CD4-positive, alpha-beta memory T cell (primary cell): ENCODE data around the gene SAMD9L. TPM values are rescaled to one million over a fixed set of nuclear protein-coding genes. Genes with fewer than 3 reads are reported as not detected.

ENCODE experiments used
- CTCF ChIA-PET: fragments of 350-600 bp; sonication (Branson Sonifier 250); formaldehyde crosslinking; loops from one replicate; lab custom pipeline; 2021; ENCODE audit warnings: inconsistent platforms; ENCODE audit not compliant: partially characterized antibody; lab: Charles Lee
- POLR2A ChIA-PET: fragments of 350-600 bp; sonication (Branson Sonifier 250); formaldehyde crosslinking; loops from one replicate; lab custom pipeline; 2021; ENCODE audit not compliant: partially characterized antibody; lab: Charles Lee
- DNase-seq, 5 donors: peaks; one replicate each; pipeline versions ENCODE4 v3.0.0 to v3.0.0-alpha.2; 2020 to 2022; ENCODE audit warnings: mixed read lengths in 1 of 5
- H3K27ac ChIP-seq: one replicate; pipeline ENCODE4 v1.7.0; 2013; ENCODE audit warnings: low read depth, low read length
- H3K27me3 ChIP-seq: 2 replicates; pipeline ENCODE4 v1.7.0; 2013; ENCODE audit warnings: mild to moderate bottlenecking, low read length, moderate library complexity; ENCODE audit not compliant: insufficient read depth
- H3K36me3 ChIP-seq: 2 replicates; pipeline ENCODE4 v1.7.0; 2013; ENCODE audit warnings: mild to moderate bottlenecking, low read length, moderate library complexity; ENCODE audit not compliant: insufficient read depth
- H3K4me1 ChIP-seq: 2 replicates; pipeline ENCODE4 v1.7.0; 2013; ENCODE audit warnings: mild to moderate bottlenecking, low read length, moderate library complexity; ENCODE audit not compliant: insufficient read depth
- H3K4me3 ChIP-seq, 2 donors: one replicate each; pipeline ENCODE4 v1.7.0; 2013; ENCODE audit warnings: low read length in 2 of 2, mild to moderate bottlenecking in 1 of 2
- H3K9me3 ChIP-seq, 2 donors: one replicate each; pipeline ENCODE4 v1.7.0; 2013; ENCODE audit warnings: low read length in 2 of 2, control low read depth in 1 of 2; ENCODE audit not compliant: control insufficient read depth in 1 of 2
- H3K27ac Mint-ChIP-seq, 7 donors: one replicate each; pipeline ENCODE4 v1.8.0; 2020 to 2021; ENCODE audit warnings: mixed read lengths in 7 of 7, mild to moderate bottlenecking in 6 of 7, inconsistent platforms in 3 of 7, moderate library complexity in 3 of 7
- H3K27me3 Mint-ChIP-seq, 2 donors: one replicate each; pipeline ENCODE4 v1.8.0; 2020 to 2021; ENCODE audit warnings: mixed read lengths in 2 of 2
- H3K36me3 Mint-ChIP-seq, 2 donors: one replicate each; pipeline ENCODE4 v1.8.0; 2020 to 2021; ENCODE audit warnings: mixed read lengths in 2 of 2, inconsistent platforms in 1 of 2, mild to moderate bottlenecking in 1 of 2
- H3K4me1 Mint-ChIP-seq, 4 donors: one replicate each; pipeline ENCODE4 v1.8.0; 2020 to 2021; ENCODE audit warnings: mixed read lengths in 4 of 4, mild to moderate bottlenecking in 1 of 4
- H3K4me3 Mint-ChIP-seq, 8 donors: one replicate each; pipeline ENCODE4 v1.8.0; 2020 to 2021; ENCODE audit warnings: mixed read lengths in 8 of 8, mild to moderate bottlenecking in 7 of 8, moderate library complexity in 6 of 8, inconsistent platforms in 3 of 8
- H3K9me3 Mint-ChIP-seq, 8 donors: one replicate each; pipeline ENCODE4 v1.8.0; 2020 to 2021; ENCODE audit warnings: mixed read lengths in 8 of 8, mild to moderate bottlenecking in 5 of 8, inconsistent platforms in 3 of 8, moderate library complexity in 1 of 8
- intact Hi-C: fragments of 100-400 bp; cut with micrococcal nuclease; formaldehyde crosslinking; loops from one replicate; pipeline ENCODE4 v1.15.1; 2023
- polyA plus RNA-seq, 2 donors: library from polyadenylated mRNA; unstranded; fragments of 300-500 nt; fragmentation: Illumina TruSeq; gene quantifications; one replicate each; pipeline ENCODE4 v1.2.3, GENCODE V29; 2021
- total RNA-seq, 2 experiments: library from RNA; stranded (reverse); gene quantifications; one replicate each; pipeline ENCODE4 v1.2.3, GENCODE V29; 2021

The SAMD9L gene
- total and polyA plus RNA-seq, 4 experiments from 2014 or later = 20.4 to 49.4 (median 39.1) TPM

- H3K36me3 Mint-ChIP-seq = no peaks in the 10 kb centered on the region
- ChIA-PET CTCF (no interaction called here), POLR2A (no interaction called here)
- Histone ChIP-seq H3K27ac (no peak overlapping the region), H3K36me3 (no peaks in the 10 kb centered on the region), H3K4me3 (no peak overlapping the region), H3K27me3 (no peaks in the 10 kb centered on the region), H3K9me3 (no peaks in the 10 kb centered on the region), H3K4me1 (no peaks in the 10 kb centered on the region)
- intact Hi-C loops = no loop called here
- H3K4me3 Mint-ChIP-seq = no peak overlapping the region
- no peak overlapping the region for H3K27ac Mint-ChIP-seq
- peaks cover 0 to 12% of the 10 kb centered on the region in 2 donors for H3K27me3 Mint-ChIP-seq
- no peaks in the 10 kb centered on the region for H3K4me1 Mint-ChIP-seq
- peaks cover 0 to 12% (median 5%) of the 10 kb centered on the region in 8 donors for H3K9me3 Mint-ChIP-seq
- DNase-seq = no peak
Observed at GRCh38 chr7:93176992-93177580, 28.9 kb upstream of the SAMD9L start.

GRCh38 chr7:93175219-93175618 is 27.0 kb upstream of the SAMD9L start:
- H3K36me3 ChIP-seq = no peaks in the 10 kb centered on the region
- peaks cover 0 to 10% of the 10 kb centered on the region in 2 donors for H3K9me3 ChIP-seq
- ChIA-PET CTCF (no interaction called here), POLR2A (no interaction called here)
- Mint-ChIP-seq H3K4me1 (no peaks in the 10 kb centered on the region), H3K27ac (no peak overlapping the region), H3K9me3 (peaks cover 3 to 25% (median 17%) of the 10 kb centered on the region in 8 donors), H3K4me3 (no peak overlapping the region), H3K36me3 (peaks cover 0 to 11% of the 10 kb centered on the region in 2 donors), H3K27me3 (peaks cover 0 to 9% of the 10 kb centered on the region in 2 donors)
- DNase-seq = no peak
- intact Hi-C loops = no loop called here
- no peaks in the 10 kb centered on the region for H3K27me3 ChIP-seq
- no peak overlapping the region for H3K27ac ChIP-seq
- H3K4me1 ChIP-seq = no peaks in the 10 kb centered on the region
- H3K4me3 ChIP-seq = no peak overlapping the region

- H3K4me1 ChIP-seq = no peaks in the 10 kb centered on the region
- no peaks in the 10 kb centered on the region for H3K27me3 ChIP-seq
- peaks cover 0 to 10% of the 10 kb centered on the region in 2 donors for H3K9me3 ChIP-seq
- no peak overlapping the region for H3K4me3 ChIP-seq
- H3K9me3 Mint-ChIP-seq = peaks cover 12 to 38% (median 26%) of the 10 kb centered on the region in 8 donors
- H3K27me3 Mint-ChIP-seq = peaks cover 0 to 9% of the 10 kb centered on the region in 2 donors
- H3K27ac ChIP-seq = no peak overlapping the region
- H3K27ac Mint-ChIP-seq = no peak overlapping the region
- no peak overlapping the region for H3K4me3 Mint-ChIP-seq
- no peak for DNase-seq
- H3K4me1 Mint-ChIP-seq = no peaks in the 10 kb centered on the region
- peaks cover 2 to 11% of the 10 kb centered on the region in 2 donors for H3K36me3 Mint-ChIP-seq
- intact Hi-C loops = no loop called here
- ChIA-PET CTCF (no interaction called here), POLR2A (no interaction called here)
- H3K36me3 ChIP-seq = no peaks in the 10 kb centered on the region
Observed at GRCh38 chr7:93172683-93173082, 24.5 kb upstream of the SAMD9L start.

- POLR2A ChIA-PET = no interaction called here
- H3K4me1 Mint-ChIP-seq = no peaks in the 10 kb centered on the region
- intact Hi-C loops = no loop called here
- Histone ChIP-seq H3K27me3 (no peaks in the 10 kb centered on the region), H3K4me1 (no peaks in the 10 kb centered on the region), H3K36me3 (no peaks in the 10 kb centered on the region), H3K9me3 (peaks cover 0 to 10% of the 10 kb centered on the region in 2 donors), H3K27ac (no peak overlapping the region), H3K4me3 (no peak overlapping the region)
- H3K9me3 Mint-ChIP-seq = peaks cover 16 to 43% (median 26%) of the 10 kb centered on the region in 8 donors
- no peak overlapping the region for H3K27ac Mint-ChIP-seq
- H3K36me3 Mint-ChIP-seq = peaks cover 2 to 11% of the 10 kb centered on the region in 2 donors
- no peak overlapping the region for H3K4me3 Mint-ChIP-seq
- CTCF ChIA-PET = interaction anchor here (0.6 kb wide), 1 partner anchor 1200 kb away, joined by 3 read pairs; no protein-coding TSS in a partner anchor
- DNase-seq = no peak
- H3K27me3 Mint-ChIP-seq = peaks cover 0 to 9% of the 10 kb centered on the region in 2 donors
Observed at GRCh38 chr7:93171606-93172226, 23.5 kb upstream of the SAMD9L start.

- peak overlapping the region in 5 of 7 donors; percentile 43 to 85 (median 65) for H3K27ac Mint-ChIP-seq
- H3K27me3 Mint-ChIP-seq = no peaks in the 10 kb centered on the region
- peak in 4 of 5 donors; percentile 21 to 41 (median 27) for DNase-seq
- H3K4me3 Mint-ChIP-seq = peak overlapping the region in 6 of 8 donors; percentile 27 to 72 (median 36)
- intact Hi-C loops = no loop called here
- no peaks in the 10 kb centered on the region for H3K27me3 ChIP-seq
- peaks cover 4% of the 10 kb centered on the region for H3K4me1 ChIP-seq
- peaks cover 4 to 37% (median 15%) of the 10 kb centered on the region in 8 donors for H3K9me3 Mint-ChIP-seq
- H3K27ac ChIP-seq = no peak overlapping the region
- H3K36me3 ChIP-seq = no peaks in the 10 kb centered on the region
- ChIA-PET POLR2A (no interaction called here), CTCF (interaction anchor here (1.1 to 1.4 kb wide), 2 partner anchors 14 to 63 kb away, joined by 3 to 5 read pairs; no protein-coding TSS in a partner anchor)
- no peaks in the 10 kb centered on the region for H3K9me3 ChIP-seq
- H3K36me3 Mint-ChIP-seq = peaks cover 0 to 2% of the 10 kb centered on the region in 2 donors
- no peak overlapping the region for H3K4me3 ChIP-seq
- H3K4me1 Mint-ChIP-seq = peaks cover 4 to 16% (median 6%) of the 10 kb centered on the region in 4 donors
Observed at GRCh38 chr7:93165447-93165846, 17.3 kb upstream of the SAMD9L start.

GRCh38 chr7:93164766-93165165 is 16.6 kb upstream of the SAMD9L start:
- no peak overlapping the region for H3K27ac ChIP-seq
- ChIA-PET CTCF (no interaction called here), POLR2A (no interaction called here)
- Mint-ChIP-seq H3K27ac (peak overlapping the region in 3 of 7 donors; percentile 24 to 47 (median 31)), H3K4me3 (no peak overlapping the region), H3K27me3 (no peaks in the 10 kb centered on the region), H3K36me3 (peaks cover 0 to 2% of the 10 kb centered on the region in 2 donors), H3K9me3 (peaks cover 4 to 38% (median 15%) of the 10 kb centered on the region in 8 donors), H3K4me1 (peaks cover 4 to 16% (median 6%) of the 10 kb centered on the region in 4 donors)
- no peak overlapping the region for H3K4me3 ChIP-seq
- intact Hi-C loops = no loop called here
- H3K27me3 ChIP-seq = no peaks in the 10 kb centered on the region
- DNase-seq = no peak
- peaks cover 4% of the 10 kb centered on the region for H3K4me1 ChIP-seq
- no peaks in the 10 kb centered on the region for H3K9me3 ChIP-seq
- H3K36me3 ChIP-seq = no peaks in the 10 kb centered on the region

GRCh38 chr7:93161181-93161762 is 13.1 kb upstream of the SAMD9L start:
- Histone ChIP-seq H3K4me3 (no peak overlapping the region), H3K36me3 (no peaks in the 10 kb centered on the region), H3K4me1 (peaks cover 4% of the 10 kb centered on the region), H3K9me3 (no peaks in the 10 kb centered on the region), H3K27ac (no peak overlapping the region), H3K27me3 (no peaks in the 10 kb centered on the region)
- H3K36me3 Mint-ChIP-seq = no peaks in the 10 kb centered on the region
- no peak for DNase-seq
- intact Hi-C loops = no loop called here
- peaks cover 0 to 17% (median 6%) of the 10 kb centered on the region in 8 donors for H3K9me3 Mint-ChIP-seq
- H3K4me1 Mint-ChIP-seq = peaks cover 4 to 13% (median 5%) of the 10 kb centered on the region in 4 donors
- no peaks in the 10 kb centered on the region for H3K27me3 Mint-ChIP-seq
- ChIA-PET POLR2A (no interaction called here), CTCF (no interaction called here)
- no peak overlapping the region for H3K4me3 Mint-ChIP-seq
- peak overlapping the region in 1 of 7 donors; percentile 59 for H3K27ac Mint-ChIP-seq
